Measurements from ENCODE around the gene CACNA1C.

CACNA1C gene

DNA sequence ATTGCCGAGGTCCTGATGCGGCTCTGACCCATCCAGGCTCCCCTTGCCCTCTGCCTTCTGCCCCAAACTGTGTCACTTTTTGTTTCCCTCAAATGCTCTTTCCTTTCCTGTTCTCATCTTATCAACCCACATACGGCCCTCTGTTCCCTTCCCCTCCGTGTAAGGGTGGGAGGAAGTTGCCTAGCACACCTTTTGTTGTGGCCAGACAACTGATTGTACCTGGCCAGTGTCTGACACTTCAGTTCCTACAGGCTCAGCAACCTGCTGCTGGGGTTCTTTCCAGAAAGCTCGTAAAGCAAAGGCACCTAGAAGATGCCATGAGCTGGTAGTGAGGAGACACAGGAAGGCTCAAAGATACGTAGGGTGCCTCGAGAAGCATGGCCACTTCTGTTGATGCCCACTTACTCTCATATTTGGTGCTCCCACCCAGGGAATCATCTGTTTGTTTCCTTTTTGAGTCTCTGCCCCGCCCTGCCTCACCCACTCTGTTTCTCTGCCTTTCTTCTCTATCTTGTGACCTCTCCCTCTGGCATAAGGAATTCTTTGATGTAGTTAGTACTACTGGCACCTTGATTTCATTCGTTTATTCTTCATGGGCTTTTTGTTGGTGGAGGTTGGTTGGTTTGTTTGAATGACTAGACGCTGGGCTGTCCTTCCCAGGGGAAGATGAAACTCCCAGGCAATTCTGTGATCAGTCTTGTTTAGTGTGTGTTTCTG, 589.5 kb downstream of the CACNA1C start:
- no peak overlapping the region for H3K4me3 ChIP-seq
- H3K27ac ChIP-seq, result no peak overlapping the region

DNA sequence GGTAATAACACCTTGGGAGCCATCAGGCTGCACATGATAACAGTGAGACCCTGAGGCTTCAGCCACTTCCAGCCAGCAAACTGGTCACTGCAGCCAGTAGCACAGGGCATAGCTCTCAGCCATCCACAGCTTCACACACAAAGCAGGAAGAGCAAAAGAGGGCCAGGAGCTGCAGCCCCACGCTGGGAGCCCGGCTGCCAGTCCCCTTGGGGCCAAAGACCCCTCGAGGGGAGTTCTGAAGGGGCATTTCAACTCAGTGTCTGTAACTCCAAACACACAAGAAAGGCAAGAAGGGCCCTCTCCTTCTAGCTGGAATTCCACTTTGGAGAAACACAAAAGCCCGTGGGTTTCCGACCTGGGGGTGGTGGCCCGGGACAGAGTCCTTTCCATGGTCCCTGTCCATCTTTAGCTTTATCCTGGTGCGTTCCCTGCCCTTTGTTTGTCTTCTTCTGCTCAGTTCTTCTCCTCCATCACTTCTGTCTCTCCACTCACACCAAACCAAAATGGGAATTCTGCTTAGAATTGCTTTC, 590.2 kb downstream of the CACNA1C start:
- Histone ChIP-seq H3K27ac (no peak overlapping the region), H3K4me3 (no peak overlapping the region)

DNA sequence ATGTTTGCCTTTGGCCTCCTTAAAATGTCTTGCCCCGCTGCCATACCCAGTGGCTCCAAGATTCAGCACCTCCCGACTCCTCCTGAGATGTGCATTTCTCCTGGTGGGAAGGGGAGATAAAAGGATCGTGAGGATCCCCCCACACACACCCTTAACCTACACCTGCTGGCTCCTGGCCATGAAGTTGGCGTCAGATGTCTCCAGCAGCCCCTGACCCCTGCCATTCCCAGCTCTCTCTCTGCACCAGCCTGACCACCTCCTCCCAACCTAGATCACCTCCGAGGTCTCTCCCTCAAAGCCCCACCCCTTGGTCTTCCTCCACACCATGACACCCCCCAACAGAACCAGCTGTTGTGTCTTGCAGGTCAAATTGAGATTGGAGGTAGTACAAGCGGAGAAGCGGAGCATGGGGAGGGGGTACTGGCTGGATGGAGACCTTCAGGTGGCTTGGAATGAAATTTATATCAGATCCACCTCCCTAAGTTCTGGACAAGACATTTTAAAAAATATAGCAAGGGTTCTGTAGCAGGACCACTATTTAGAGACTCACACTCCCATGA, 590.9 kb downstream of the CACNA1C start:
- Histone ChIP-seq H3K27ac (no peak overlapping the region), H3K4me3 (no peak overlapping the region)

DNA sequence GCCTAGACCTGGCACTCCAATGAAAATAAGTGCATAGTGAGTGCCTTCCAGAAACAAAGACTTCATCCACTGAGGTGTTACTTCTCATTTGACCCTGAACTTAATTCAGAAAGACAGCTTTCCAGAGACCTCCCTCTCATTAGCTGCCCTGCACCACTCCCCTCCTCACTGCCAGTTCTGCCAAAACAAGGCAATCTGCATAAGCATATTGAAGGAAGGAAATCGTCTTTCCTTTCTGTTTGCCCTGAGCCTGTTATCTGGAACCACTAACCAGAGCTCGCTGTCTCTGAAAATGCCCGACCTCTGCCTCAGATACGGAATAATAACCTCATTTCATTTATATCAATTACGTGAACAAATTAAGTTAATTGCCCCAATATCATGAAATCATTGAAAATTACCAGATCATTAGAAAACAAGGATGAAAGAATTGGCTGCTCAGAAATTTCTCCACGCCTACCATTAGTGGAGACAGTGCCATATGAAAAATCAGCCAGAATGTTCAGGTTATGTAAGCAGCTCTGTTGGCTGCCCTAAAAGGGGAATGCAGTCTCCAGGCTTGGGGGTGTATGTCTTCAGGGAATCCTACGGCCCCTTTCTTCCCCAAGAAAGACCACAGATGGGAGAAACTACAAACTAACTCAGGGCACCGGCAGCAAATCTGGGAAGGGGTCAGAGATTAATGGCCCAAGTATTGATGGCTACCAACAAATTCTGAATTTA, 592.1 kb downstream of the CACNA1C start:
- H3K27ac ChIP-seq, result no peak overlapping the region
- H3K4me3 ChIP-seq, result no peak overlapping the region

DNA sequence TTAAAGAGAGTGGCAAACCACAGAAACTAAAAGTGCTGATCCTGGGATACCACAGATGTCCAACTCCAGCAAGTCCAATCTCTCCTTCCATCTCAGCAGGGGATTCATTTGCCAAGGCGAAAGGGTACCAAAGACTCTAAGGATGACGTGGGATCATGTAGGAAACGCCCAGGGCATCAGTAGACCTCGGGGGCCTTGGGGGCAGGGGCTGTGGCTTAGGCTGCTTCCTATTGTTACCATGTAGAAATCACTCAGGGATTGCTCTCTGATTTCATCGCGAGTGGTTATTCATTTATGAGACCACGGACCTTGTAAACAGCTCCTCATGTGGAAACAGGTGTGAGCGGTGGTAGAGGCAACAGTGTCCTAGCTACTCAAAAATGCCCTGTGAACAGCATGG, 592.7 kb downstream of the CACNA1C start:
- Histone ChIP-seq H3K27ac (no peak overlapping the region), H3K4me3 (no peak overlapping the region)

DNA sequence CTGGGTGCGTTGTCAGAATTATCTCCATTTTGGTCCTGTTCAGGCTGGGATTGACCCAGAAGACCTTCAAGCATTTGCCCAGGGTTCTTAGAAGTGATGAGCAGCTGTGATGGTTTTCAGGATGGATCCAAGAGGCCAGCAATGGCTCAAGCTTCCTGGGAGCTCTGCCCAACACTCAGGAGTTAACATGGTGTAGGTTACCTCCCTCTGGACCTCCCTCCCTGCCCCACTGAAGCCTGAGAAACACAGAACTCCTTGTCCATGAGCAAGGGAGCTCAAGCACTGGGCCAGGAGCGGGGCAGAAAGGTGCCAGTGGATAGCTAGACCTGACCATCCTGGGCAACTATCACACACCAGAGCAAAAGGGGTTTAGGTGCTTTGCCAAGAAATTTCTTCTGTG, 593.6 kb downstream of the CACNA1C start:
- no peak overlapping the region for H3K4me3 ChIP-seq
- no peak overlapping the region for H3K27ac ChIP-seq

DNA sequence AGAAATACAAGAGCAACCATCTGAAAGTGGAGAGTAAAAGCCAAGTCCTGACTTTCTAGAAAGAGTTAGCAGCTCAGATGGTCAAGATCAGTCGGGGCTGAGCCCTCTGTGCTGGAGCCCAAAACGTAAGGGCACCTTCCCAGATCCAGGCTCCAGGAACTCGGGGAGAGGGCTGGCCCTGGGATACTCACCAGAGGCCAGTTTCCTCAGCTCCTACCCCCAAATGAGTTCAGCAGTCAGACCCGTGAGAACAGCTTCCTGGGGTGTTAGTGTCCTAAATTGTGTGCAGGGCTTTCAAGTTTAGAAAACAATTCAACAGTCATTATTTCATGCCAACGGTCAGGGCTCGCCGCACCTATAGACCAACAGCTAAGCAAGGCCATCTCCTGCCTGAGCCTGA, 594.4 kb downstream of the CACNA1C start:
- no peak overlapping the region for H3K27ac ChIP-seq
- no peak overlapping the region for H3K4me3 ChIP-seq

DNA sequence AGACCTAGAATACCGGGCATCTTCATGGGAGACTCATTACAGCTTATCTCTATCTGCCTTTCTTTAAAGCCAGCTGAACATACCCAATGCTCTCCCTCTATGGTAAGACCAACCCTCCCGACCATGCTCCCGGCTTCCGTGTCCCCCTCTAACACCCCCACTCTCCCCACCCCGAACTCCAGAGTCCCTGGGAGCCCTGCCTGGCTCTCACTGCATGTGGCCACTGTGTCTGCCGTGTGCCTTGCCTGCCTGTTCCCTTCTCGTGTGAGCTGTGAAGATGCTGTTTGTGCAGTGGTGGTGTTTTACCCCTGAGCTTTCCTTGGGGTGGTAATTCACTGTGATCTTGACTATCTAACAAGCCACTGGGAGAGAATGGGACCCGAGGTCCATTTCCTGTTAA, 595.6 kb downstream of the CACNA1C start:
- H3K27ac ChIP-seq, result no peak overlapping the region

DNA sequence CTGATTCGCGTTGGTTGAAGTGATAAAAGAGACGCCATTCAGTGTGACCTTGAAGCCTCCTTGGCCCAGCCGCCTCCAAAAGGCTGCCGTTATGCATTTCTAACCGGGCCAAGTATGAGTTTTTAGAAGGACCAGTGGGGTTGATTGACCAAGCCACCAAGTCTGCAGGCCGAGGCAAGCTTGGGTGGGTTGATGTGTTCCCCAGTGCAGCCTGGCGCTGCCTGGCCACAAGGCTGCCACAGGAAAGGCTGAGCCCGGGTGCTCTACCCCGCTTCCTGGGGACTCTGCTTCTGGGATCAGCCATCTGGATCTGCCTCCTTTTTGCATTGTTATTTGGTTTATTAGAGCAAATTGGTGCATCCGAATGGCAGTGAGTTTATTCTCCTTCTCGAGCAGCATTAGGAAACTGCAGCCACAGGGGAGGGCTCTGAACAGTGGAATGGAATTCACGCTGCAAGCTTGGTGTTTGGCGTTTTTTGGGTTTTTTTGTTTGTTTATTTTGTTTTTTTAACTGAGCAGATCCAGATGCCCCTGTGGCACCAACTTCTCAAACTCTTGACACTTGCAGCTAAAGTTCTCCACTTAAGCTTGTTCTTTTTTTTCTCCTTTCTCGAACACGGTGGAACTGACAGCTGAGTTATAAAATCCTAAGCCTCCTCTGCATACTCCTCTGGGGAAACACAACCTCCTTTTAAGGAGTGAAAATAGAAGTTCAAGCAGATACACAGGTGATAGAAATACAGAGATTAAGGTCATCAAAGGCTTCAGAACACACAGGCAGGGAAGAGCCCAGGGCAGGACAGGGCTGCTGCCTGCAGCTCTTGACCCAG, 596.6 kb downstream of the CACNA1C start:
- H3K27ac ChIP-seq, result no peak overlapping the region
- H3K4me3 ChIP-seq, result no peak overlapping the region

More for the DNA sequence above, 595.6 kb downstream of the CACNA1C start:
- no peak overlapping the region for H3K4me3 ChIP-seq

DNA sequence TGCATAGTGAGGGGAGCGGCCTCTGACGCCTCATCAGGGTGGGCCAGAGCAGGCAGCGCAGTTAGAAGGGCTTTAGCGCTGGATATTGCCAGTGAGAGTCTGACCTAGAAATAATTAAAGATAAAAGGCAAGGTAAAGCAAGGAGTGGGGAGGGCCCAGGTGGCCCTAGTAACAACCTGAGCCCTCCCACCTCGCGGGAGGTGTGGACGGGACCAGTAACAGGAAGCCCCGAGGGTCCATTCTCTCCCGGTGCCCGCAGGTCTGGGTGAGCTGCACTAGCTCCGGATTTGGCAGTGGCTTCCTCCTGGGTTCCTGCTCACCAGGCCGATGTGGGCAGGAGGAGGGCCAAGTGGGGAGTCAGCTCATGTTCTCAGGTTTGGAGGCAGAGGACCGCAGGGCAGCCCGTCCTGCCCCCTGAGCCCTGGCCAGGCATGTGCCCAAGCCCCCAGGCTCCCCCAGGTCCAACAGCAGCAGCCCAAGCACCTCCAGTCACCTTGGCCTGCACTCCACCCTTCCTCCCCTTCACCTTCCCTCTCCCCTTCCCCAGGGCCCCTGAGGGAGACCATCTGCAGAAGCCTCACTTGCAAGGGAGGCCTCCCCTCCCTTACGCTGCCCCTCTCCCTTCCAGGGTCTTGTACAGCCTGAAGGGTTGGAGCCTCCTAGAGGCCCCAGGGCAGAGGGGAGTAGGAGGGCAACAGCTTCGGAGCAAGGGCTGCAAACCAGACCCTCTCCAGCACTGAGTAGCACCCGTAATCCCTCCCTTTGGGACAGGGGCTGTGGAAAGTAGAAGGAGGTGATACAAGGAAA, 597.7 kb downstream of the CACNA1C start:
- Histone ChIP-seq H3K27ac (no peak overlapping the region), H3K4me3 (no peak overlapping the region)

DNA sequence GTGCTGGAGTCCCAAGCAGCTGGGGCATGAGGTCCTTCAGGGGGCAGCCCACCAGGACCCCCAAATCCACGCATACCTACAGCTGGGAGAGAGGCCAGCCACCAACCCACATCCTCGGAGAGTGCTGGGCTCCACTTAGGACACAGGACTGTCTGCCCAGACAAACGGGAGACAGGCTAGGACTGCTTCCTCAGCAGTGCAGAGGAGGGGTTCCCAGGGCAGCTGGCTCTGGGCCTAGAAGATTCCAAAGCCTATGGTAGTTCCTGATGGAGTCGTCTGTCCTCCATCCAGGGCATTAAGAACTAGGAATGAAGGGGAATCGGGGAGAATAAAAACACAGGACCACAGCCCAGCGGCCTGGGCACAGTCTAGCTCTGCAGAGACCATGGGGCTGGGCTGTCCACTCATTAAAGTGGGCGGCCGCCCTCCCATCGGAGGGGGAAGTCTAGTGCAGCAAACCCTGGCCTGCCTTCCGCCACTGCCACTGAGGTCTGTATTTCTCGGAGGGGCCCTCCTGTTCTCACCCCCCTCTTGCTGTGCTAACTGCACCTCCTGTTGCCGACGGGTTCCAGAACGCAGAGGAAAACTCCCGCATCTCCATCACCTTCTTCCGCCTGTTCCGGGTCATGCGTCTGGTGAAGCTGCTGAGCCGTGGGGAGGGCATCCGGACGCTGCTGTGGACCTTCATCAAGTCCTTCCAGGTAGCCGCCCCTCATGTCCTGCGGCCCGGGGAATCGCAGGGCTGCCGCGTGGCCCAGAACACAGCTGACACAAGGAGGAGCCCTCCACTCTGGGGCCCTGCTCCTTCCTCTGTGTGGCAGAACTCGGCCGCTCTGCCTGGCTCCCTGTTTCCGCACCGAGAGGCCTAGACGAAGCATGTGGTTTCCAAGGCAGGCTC, 598.5 kb downstream of the CACNA1C start:
- no peak overlapping the region for H3K27ac ChIP-seq
- no peak overlapping the region for H3K4me3 ChIP-seq

DNA sequence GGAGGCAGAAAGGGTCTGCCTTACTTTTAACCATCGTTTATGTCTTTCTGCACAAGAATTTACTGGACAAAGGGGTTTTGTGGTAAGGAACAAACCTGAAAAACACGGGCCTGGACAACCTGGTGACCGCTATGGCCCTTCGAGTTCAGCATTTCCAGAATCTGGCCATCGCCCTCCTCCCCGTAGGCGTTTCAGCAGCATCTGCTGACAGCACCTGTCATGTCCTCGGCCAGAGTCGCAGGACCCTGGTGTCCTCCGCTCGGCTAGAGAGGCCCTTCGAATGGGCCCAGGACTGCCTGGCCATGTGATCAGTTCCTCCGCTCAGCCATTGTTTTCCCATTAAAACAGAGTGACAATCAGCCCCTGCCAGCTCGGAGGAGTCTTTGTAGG, 599.2 kb downstream of the CACNA1C start:
- Histone ChIP-seq H3K4me3 (no peak overlapping the region), H3K27ac (no peak overlapping the region)

DNA sequence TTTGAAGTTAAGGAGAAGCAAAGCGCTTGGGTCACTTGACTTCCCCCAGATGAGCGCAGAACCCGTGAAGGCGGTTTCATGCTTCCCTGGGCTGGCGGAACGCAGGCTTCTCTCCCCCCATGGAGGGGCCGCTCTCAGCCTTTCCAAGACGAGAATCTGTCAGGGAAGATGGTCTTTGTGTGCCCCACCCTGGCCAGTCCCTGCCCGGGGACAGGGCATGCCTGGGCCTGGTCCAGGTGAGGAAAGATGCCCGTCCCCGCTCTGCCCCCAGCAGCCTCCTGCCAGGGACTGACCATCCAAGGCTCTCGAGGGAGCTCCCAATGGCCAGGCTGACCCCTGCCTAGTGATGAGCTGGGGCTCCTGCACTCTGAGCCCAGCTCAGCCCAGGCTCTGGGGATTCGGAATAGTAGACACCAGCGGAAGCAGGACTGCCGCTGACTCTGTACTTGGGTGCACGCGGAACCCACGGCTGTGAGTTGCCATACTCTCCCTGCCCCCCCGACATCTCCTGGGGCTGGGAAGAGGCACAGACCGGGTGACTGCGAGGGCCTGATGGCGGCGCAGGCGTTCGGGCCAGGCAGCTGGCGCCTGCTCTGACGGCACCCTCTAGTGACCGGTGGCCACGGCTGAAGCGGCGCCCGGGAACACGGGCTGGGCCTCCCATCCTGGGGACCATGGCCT, 599.8 kb downstream of the CACNA1C start:
- no peak overlapping the region for H3K27ac ChIP-seq

DNA sequence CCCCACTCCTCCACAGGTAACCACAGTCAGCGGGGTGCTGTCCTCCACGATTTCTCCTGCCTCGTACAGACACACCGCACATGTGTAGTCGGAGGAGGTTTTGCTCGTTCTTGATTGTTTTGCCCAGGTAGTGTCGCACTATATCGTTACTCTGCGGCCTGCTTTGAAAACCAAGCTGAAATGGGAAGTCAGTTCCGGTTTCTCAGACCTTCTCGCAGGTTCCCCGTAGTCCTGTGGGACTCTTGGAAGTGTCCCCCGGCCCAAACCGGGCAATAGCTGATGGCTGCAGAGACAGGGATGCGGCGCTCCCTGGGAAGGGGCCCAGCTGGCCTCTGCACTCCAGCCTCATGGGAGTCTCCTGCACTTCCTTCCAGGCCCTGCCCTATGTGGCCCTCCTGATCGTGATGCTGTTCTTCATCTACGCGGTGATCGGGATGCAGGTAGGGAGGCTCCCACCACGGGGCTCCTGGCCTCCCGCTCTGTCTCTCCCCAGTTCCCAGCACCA, 600.7 kb downstream of the CACNA1C start:
- H3K4me3 ChIP-seq, result no peak overlapping the region
- H3K27ac ChIP-seq, result no peak overlapping the region

More for the DNA sequence above, 599.8 kb downstream of the CACNA1C start:
- H3K4me3 ChIP-seq, result no peak overlapping the region

DNA sequence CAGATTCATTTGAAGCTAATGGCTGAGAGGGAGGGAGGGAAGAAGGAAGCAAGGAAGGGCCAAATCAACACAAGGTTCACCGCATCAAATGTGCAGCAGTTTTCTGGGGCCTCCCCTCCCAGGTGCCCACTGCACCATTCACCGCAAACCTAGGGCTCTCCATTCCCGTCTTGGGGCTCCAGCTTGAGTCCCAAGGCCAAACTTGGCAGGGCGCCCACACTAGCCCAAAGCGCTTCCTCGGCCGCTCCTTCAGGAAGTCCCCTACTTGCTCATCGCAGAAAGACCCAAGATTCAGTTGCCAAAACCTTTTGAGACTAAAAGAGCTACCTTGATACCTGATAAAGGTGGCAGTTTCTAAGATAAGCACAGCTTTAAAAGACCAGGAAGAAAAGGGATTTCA, 601.5 kb downstream of the CACNA1C start:
- no peak overlapping the region for H3K4me3 ChIP-seq
- no peak overlapping the region for H3K27ac ChIP-seq

DNA sequence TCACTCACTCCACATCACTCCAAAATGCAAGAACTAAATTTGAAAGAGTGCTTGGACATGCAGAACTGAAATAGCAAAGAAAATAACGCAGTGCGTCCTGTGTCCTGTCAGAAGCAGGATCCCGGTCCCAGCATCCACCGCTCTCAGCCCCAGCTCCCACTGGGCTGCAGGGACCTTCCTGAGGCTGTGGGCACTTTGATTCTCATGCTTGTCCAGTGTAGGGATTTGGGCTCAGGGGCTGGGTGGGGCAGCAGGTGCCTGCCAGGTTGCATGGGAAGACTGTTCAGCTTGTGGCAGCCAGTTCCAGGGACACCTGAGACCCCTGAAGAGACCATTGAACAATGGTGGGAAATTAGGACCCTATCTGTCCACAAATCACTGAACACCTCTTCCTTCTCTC, 602.0 kb downstream of the CACNA1C start:
- Histone ChIP-seq H3K27ac (no peak overlapping the region), H3K4me3 (no peak overlapping the region)

DNA sequence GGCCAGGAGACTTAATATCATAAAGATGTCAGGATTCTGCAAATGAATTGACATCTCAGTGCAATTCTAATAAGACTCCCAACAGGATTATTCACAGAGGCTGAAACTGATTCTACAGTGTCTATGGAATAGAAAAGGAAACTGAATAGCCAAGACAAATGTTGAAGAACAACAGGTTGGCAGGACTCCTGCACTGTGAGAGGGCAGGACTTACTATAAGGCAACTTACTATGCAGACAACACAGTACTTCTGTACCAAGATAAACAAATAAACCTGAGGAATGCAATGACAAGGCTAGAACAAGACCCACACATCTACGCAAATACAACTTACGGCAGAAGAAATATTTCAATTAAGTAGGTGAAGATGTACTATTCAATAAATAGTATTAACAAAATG, 609.7 kb downstream of the CACNA1C start:
- no peak overlapping the region for H3K4me3 ChIP-seq
- H3K27ac ChIP-seq, result no peak overlapping the region
